ENCODE results near the gene ALOX5AP. TPM values are rescaled to one million over a fixed set of nuclear protein-coding genes. Genes with fewer than 3 reads are reported as not detected.
A peak's percentile ranks its signal among the peaks of the same experiment; 100 is the strongest.

The ALOX5AP gene
- total RNA-seq, 1 donor from 2014 or later: not detected

DNA sequence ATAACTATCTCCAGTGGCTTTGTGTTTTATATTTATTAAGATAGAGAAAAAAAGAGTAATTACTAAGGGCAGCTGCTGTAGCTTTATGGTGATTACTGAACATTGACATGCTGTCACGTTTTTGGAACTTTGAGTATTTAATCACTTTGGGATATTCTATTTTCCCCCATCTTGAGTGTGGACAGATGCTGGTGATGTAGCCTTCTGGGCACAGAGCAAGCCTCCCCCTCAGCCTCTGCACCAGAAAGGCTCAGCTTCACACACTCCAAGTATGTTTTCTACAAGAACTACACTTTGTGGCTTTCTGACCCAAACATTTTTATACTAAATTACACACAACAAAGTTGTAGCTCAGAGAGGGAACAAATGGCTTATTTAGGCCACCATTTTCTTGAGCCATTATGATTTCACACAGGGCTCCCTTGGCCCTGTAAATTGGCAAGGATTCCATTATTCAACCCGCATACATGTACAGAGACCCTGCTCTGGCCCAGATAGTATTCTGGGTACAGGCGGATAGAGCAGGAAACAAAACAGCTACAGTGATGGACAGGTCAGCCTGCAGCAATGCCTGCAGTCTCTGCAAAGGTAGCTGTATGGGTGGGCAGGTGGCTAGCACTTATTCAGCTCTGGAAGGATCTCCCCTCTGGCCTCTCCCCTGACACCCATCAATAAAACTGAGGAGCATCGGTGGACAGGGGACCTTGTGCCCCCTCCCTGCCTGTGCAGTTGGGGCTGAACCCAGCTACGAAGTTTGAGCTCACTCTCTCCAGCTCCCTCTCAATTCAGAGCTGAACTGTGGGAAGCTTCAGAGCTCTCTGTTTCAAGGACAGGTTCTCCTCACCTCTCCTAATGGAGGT, 1.3 kb downstream of the ALOX5AP start:
- no peak overlapping the region for H3K4me3 ChIP-seq (ENCODE audit: low read depth, low read length)
- H3K36me3 ChIP-seq (ENCODE audit: control insufficient read depth, insufficient read depth, low read length): no peaks in the 10 kb centered on the region
- TF ChIP-seq, protein P1, sequence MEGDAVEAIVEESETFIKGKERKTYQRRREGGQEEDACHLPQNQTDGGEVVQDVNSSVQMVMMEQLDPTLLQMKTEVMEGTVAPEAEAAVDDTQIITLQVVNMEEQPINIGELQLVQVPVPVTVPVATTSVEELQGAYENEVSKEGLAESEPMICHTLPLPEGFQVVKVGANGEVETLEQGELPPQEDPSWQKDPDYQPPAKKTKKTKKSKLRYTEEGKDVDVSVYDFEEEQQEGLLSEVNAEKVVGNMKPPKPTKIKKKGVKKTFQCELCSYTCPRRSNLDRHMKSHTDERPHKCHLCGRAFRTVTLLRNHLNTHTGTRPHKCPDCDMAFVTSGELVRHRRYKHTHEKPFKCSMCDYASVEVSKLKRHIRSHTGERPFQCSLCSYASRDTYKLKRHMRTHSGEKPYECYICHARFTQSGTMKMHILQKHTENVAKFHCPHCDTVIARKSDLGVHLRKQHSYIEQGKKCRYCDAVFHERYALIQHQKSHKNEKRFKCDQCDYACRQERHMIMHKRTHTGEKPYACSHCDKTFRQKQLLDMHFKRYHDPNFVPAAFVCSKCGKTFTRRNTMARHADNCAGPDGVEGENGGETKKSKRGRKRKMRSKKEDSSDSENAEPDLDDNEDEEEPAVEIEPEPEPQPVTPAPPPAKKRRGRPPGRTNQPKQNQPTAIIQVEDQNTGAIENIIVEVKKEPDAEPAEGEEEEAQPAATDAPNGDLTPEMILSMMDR (IDR thresholded peaks at IDR 0.05; ENCODE audit: insufficient read depth, low read length, severe bottlenecking): no peak
- no peak for FAIRE-seq
- H3K27me3 ChIP-seq (ENCODE audit: control insufficient read depth, insufficient read depth, low read length): no peaks in the 10 kb centered on the region
- DNase-seq (ENCODE audit: low read depth): no peak

GRCh38 chr13:30737511-30738337, 2.4 kb downstream of the ALOX5AP start:
- DNase-seq (ENCODE audit: low read depth) (no peak), FAIRE-seq (no peak)
- H3K27me3 ChIP-seq (ENCODE audit: control insufficient read depth, insufficient read depth, low read length): no peaks in the 10 kb centered on the region
- H3K36me3 ChIP-seq (ENCODE audit: control insufficient read depth, insufficient read depth, low read length): no peaks in the 10 kb centered on the region
- TF ChIP-seq, protein P1 (IDR thresholded peaks at IDR 0.05; ENCODE audit: insufficient read depth, low read length, severe bottlenecking): no peak
- H3K4me3 ChIP-seq (ENCODE audit: low read depth, low read length): no peak overlapping the region

DNA sequence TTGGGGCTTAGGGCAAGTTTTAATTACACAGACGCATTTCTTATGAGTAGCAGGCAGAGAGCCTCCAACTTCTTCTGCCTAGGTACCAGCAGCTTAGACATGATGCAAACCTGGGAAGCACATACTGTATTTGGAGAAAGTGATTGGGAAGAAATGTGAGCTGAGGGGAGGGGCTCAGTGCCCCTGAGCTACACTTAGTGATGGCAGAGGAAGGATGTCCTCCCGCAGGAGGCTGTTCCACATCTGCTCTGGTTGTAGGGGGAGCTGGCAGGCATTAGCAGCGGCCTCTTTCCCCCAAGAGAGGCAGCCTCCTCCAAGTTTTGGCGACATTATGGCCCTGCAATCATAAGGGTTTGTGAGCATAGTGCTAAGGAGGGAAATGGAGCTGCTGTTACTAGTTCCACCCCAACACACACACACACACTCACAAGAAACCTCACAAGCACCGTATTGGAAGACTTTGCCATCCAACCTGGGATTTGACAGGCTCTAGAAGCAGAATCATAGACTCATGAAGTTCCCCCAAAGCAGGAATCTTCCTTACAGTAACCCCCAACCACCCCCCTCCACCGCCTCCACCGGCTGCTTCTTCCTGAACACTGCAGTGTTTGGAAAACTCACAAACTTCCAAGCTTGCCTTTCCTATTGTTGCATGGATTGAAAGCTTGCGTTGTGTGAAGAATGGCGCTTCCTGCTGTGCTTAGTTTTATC, 3.3 kb downstream of the ALOX5AP start:
- FAIRE-seq (no peak), DNase-seq (ENCODE audit: low read depth) (no peak)
- Histone ChIP-seq H3K27me3 (ENCODE audit: control insufficient read depth, insufficient read depth, low read length) (no peaks in the 10 kb centered on the region), H3K4me3 (ENCODE audit: low read depth, low read length) (no peak overlapping the region), H3K36me3 (ENCODE audit: control insufficient read depth, insufficient read depth, low read length) (no peaks in the 10 kb centered on the region)
- TF ChIP-seq, protein P1 (IDR thresholded peaks at IDR 0.05; ENCODE audit: insufficient read depth, low read length, severe bottlenecking): no peak

- no peak overlapping the region for H3K4me3 ChIP-seq (ENCODE audit: low read depth, low read length)
- TF ChIP-seq, protein P1 (IDR thresholded peaks at IDR 0.05; ENCODE audit: insufficient read depth, low read length, severe bottlenecking): no peak
- no peak for FAIRE-seq
- H3K36me3 ChIP-seq (ENCODE audit: control insufficient read depth, insufficient read depth, low read length): no peaks in the 10 kb centered on the region
- H3K27me3 ChIP-seq (ENCODE audit: control insufficient read depth, insufficient read depth, low read length): no peaks in the 10 kb centered on the region
- no peak for DNase-seq (ENCODE audit: low read depth)
These were observed 3.8 kb downstream of the ALOX5AP start for GRCh38 chr13:30739237-30739528.

DNA sequence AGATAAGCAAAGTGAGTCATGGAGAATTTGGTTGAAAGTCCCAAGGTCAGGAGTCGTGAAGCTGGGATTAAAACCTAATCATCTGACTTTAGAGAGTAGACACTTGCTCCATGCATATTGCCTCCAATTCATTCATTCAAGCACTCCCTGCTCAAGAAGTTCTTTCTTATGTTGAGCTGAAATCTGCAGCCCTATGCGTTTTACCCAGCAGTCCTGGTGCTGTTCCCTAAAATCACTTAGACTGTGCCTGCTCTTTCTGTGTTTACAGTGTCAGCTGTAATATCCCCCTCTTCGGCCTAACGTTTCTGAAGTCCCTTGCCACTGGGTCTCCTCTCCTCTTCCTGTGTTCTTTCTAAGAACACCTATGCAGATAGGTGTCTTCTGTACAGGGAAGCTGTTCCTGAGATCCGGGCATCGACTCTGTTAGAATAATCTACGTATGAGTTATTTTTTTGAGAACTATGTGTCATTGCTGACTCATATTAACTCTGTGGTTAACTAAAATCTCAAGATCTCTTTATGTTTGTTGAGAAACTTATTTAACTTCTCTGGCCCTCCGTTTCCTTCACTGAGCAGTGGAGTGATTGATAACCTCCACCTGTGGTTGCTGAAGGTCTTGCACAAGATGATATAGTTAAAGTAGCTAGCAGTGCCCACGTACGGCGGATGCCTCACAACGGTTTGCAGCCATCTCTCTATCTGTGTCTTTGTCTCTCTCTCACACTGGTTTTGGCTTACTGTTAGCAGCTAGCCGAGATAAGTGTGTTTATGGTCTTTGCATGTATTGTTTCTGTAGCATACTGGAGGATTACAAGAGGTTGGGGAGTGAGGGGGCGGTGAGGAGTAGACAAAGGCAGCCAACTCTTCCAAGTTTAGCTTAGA, 4.7 kb downstream of the ALOX5AP start:
- DNase-seq (ENCODE audit: low read depth) (peak; percentile 98), FAIRE-seq (no peak)
- H3K27me3 ChIP-seq (ENCODE audit: control insufficient read depth, insufficient read depth, low read length): no peaks in the 10 kb centered on the region
- no peaks in the 10 kb centered on the region for H3K36me3 ChIP-seq (ENCODE audit: control insufficient read depth, insufficient read depth, low read length)
- no peak overlapping the region for H3K4me3 ChIP-seq (ENCODE audit: low read depth, low read length)
- TF ChIP-seq, protein P1 (IDR thresholded peaks at IDR 0.05; ENCODE audit: insufficient read depth, low read length, severe bottlenecking): no peak

All from bronchial epithelial cell (primary cell).